LNCaP clone FGC (cell line): ENCODE measurements around the gene TEDC2.
"Not testable (repeated sequence)": the region's sequence is repeated elsewhere in the genome, so short reads cannot be mapped to it uniquely, and the experiment has no call there.

Source experiments
- DNase-seq: peaks from one replicate; pipeline ENCODE4 v3.0.0-alpha.2; 2011; ENCODE audit warnings: low read depth
- H3K4me3 ChIP-seq: 2 replicates; pipeline ENCODE4 v1.5.1; 2011; ENCODE audit warnings: mild to moderate bottlenecking, low read depth, low read length, control low read depth
- TF ChIP-seq, protein P1 (sequence below): IDR thresholded peaks from 2 replicates; pipeline ENCODE4 v1.5.1; 2012; ENCODE audit warnings: mild to moderate bottlenecking; ENCODE audit not compliant: control insufficient read depth, insufficient read depth; ENCODE audit errors: extremely low read depth

Gene TEDC2

DNA sequence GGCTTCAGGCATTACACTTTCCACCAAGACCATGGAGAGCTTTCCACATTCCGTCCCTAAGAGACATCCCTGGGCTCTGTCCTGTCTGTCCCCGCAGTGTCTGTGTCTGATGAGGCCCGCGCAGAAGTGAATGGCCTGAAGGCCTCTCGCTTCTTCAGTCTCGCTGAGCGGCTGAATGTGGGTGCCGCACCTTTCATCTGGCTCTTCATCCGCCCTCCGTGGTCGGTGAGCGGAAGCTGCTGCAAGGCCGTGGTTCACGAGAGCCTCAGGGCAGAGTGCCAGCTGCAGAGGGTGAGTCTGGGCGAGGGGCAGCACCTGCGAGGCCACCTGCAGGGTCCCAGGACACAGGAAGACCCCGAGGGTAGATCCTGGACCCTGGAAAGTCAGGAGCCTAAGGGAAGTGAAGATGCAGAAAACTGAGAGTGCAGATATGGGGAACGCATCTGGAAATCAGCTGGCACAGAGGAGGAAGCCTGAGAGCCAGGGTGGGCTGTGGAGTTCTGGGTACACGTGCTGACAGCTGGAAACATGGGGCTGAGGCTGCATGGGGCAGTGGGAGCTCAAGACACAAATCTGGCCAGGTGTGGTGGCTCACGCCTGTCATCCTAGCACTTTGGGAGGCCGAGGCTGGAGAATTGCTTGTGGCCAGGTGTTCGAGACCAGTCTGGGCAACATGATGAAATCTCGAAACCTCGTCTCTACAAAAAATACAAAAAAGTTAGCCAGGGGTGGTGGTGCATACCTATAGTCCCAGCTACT, 22.7 kb upstream of the TEDC2 start:
- H3K4me3 ChIP-seq, result no peak overlapping the region
- TF ChIP-seq, protein P1, sequence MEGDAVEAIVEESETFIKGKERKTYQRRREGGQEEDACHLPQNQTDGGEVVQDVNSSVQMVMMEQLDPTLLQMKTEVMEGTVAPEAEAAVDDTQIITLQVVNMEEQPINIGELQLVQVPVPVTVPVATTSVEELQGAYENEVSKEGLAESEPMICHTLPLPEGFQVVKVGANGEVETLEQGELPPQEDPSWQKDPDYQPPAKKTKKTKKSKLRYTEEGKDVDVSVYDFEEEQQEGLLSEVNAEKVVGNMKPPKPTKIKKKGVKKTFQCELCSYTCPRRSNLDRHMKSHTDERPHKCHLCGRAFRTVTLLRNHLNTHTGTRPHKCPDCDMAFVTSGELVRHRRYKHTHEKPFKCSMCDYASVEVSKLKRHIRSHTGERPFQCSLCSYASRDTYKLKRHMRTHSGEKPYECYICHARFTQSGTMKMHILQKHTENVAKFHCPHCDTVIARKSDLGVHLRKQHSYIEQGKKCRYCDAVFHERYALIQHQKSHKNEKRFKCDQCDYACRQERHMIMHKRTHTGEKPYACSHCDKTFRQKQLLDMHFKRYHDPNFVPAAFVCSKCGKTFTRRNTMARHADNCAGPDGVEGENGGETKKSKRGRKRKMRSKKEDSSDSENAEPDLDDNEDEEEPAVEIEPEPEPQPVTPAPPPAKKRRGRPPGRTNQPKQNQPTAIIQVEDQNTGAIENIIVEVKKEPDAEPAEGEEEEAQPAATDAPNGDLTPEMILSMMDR, result no peak
- no peak for DNase-seq

DNA sequence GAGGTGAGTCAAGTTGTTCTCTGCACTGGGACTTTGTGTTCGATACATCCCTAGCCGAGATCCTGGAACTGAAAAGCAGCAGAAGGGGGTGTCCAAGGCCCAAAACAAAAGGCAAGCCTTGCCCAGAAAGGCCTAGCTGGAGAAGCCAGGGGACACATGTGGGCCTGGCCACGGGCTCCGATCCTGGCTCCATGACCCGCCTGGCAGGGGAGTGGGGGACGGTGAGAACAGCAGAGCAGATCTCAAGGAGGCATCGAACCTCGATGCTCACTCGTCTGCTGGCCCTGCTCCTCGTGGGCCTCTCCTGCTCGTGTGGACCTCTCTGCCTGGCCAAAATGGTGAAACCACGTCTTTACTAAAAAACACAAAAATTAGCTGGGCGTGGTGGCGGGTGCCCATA, 21.8 kb upstream of the TEDC2 start:
- H3K4me3 ChIP-seq, result no peak overlapping the region
- TF ChIP-seq, protein P1, result no peak
- no peak for DNase-seq

DNA sequence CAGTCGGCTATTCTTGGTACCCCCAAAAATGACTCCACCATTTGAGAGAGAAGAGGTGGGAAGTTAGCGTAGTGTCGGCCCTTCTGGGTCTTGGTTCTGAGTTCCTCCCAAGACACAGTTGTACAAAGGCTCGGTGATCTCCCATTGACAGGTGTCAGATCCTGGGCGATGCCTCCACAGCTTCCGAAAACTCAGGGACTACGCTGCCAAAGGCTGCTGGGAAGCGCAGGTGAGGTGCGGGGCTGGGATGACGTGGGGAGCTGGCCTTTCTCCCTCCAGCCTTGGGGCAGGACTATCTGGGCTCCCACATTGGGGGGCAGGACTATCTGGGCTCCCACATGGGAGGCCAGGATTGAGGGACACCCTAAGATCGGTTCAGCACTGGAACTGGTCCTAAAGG, 20.3 kb upstream of the TEDC2 start:
- DNase-seq, result no peak
- H3K4me3 ChIP-seq, result no peak overlapping the region
- TF ChIP-seq, protein P1, result no peak

DNA sequence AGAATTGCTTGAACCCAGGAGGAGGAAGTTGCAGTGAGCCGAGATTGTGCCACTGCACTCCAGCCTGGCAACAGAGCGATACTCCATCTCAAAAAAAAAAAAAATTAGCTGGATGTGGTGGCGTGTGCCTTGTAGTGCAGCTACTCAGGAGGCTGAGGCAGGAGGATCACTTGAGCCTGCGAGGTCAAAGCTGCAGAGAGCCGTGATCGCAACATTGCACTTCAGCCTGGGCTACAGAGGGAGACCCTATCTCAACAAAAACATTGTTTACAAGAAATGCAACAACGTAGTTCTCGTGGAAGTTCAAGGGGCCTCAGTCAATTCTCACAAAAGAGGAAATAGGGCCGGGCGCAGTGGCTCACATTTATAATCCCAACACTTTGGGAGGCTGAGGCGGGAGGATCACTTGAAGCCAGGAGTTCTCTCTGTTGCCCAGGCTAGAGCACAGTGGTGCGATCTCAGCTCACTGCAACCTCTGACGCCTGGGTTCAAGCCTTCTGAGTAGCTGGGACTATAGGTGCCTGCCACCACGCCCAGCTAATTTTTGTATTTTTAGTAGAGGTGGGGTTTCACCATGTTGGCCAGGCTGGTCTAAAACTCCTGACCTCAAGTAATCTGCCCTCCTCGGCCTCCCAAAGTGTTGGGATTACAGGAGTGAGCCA, 18.6 kb upstream of the TEDC2 start:
- not testable (repeated sequence) for H3K4me3 ChIP-seq, DNase-seq

DNA sequence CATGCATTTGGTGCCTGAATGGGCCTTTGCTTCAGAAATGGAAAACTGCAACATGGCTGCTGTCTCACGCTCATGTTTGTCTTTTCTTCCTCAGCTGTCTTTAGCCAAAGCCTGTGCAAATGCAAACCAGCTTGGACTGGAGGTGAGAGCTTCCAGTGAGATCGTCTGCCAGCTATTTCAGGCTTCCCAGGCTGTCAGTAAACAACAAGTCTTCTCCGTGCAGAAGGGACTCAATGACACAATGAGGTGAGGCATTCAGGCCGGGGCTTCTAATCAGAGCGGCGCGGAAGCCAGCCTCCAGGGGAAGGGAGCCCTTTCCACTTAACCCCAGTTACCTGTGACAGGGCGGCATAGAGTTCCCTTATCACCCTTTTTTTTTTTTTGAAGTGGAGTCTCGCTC, 16.4 kb upstream of the TEDC2 start:
- TF ChIP-seq, protein P1, result no peak
- DNase-seq, result no peak
- no peak overlapping the region for H3K4me3 ChIP-seq

DNA sequence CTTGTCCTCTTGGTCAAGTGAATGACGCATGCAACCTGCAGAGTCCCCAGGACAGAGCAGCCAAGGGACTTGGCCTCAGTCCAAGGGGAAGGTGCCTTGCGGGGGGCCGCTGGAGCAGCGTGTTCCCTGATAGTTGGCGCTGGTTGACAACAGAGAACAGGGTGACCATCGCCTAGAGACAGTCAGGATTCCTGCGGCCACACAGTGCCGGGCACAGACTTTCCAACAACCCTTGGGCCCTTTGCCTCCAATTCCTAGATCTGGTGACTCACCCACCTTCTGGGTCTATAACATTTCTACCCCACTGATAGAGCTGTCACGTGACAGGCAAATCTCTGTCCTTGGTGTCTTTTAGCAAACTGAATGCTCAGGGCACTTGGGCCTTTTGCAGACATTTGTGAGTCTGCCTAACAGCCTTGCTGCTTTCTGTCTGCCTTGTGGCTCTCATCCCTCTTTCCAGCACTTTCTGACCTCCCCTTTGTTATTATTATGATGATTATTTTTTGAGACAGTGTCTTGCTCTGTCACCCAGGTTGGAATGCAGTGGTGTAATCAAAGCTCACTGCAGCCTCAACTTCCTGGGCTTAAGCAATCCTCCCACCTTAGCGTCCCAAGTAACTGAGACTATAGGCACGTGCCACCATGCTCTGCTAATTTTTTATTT, 11.9 kb upstream of the TEDC2 start:
- TF ChIP-seq, protein P1, result no peak
- no peak overlapping the region for H3K4me3 ChIP-seq
- no peak for DNase-seq

DNA sequence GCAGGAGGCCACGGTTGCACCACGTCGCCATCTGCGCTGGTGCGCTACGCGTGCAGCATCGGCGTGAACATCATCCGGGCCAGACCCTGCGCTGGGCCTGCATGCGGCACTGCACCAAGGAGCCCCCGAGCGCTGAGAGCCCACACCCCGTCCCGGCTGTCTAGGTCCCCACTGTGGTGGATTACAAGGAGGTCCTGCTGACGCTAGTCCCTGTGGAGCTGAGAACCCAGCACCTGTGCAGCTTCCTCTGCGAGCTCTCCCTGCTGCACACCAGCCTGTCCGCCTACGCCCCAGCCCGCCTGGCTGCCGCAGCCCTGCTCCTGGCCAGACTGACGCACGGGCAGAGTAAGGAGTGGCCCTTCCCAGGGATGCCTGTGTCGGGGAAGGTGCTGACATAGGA, 10.8 kb upstream of the TEDC2 start:
- no peak for DNase-seq
- TF ChIP-seq, protein P1, result no peak

More for the DNA sequence above, 10.8 kb upstream of the TEDC2 start:
- no peak overlapping the region for H3K4me3 ChIP-seq
